Measurements from ENCODE around the gene STIM2. TPM values are rescaled to one million over a fixed set of nuclear protein-coding genes. Genes with fewer than 3 reads are reported as not detected.
A peak's percentile ranks its signal among the peaks of the same experiment; 100 is the strongest.
"Not testable (repeated sequence)": the region's sequence is repeated elsewhere in the genome, so short reads cannot be mapped to it uniquely, and the experiment has no call there.

STIM2 gene
- total RNA-seq, 1 experiment from 2014 or later, result 44.4 TPM

DNA sequence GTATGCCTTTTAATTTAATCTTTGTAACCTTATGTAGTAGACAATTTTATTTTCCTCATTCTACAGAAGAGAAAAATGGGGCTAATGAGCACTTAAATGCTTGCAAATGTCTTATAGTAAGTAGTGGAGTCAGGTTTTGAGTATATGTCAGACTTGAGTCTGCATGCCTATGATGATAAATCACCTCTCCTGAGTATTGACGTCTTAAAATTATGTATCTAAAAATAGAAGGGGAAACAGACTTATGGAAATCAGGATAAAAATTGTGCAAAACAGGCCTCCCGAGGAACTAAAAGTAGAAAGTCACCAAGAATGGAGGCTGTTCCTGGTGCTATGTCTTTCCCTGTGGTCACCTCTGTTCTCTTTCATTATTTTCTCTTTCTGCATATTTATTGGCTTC is 92.7 kb downstream of the STIM2 start:
- no peak for DNase-seq (ENCODE audit: low spot score)

DNA sequence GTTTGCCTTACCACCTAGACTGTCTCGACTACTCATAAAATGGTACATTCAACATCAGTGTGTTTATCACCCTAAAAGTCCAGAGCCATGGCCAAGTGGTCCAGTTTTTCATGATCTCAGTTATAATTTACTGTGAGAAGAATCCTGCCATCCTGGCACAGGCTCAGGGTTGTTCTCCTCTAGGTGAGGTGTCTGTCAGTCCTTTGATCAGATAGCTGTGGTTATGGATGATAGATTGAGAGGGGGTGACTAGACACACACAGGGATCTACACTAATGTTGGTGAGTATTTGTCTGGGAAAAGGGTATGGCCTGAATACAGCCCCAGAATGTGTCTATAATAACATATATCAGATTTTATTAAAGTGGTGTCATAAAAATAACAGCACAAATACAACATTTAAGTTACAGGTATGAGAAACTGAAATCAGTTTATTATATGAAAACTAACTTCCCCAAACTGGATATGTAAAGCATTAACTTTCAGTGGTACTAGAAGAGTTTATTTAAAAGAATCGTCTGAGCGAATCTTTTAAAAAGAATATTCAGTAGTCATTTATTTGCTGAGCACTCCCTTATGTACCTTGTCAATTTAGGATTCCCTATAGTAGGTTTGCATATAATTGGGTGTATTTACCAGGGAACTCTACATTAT is 93.3 kb downstream of the STIM2 start:
- no peak for DNase-seq (ENCODE audit: low spot score)

DNA sequence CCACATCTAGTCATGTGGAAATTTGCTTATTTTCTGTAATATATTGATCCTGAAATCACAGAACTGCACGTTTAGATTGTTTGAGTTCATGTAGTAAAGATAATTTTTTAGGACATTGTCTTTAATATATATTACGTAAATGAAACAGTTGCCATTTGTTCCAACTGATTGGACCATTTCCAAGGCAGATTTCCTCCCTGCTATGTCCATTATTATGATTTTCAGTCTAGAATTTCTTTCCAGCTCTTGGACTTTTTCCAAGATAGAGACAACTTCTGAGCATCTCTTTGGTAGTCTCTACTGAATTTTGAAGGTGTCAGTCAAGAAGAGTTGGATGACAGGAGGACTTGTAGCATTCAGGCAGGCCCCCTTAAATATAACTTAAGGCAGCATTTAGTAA is 94.6 kb downstream of the STIM2 start:
- DNase-seq (ENCODE audit: low spot score), result no peak

DNA sequence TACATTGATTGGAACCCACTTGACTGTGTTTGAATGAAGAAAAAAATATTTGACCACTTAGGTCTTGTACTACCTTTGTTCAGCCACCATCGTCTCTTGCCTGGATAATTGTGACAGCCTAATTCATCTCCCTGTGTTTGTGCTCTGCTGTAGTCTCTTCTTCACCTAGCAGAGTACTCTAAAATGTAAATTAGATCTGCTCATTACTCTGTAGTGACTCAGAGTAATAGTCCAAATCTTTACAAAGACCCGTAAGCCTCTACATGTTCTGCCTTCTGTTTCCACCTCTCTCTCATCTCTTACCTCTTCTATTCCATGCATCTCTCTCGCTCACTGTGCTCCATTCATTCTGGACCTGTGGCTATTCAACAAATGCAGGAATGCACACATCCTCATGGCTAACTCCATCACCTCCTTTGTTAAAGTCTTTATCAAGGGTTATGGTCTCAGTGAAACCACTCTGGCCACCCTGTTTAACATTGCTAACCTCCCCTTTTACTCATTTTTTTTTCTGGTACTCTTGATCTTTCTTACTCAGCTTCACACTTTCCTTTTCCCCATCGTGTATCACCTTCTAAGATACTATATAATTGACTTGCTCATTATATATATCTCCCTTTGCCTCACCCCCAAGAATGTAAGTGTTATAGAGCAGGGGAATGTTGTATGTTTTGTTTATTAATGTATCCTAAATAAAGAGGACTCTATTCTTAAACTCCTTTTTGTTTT is 98.4 kb downstream of the STIM2 start:
- DNase-seq (ENCODE audit: low spot score), result no peak

DNA sequence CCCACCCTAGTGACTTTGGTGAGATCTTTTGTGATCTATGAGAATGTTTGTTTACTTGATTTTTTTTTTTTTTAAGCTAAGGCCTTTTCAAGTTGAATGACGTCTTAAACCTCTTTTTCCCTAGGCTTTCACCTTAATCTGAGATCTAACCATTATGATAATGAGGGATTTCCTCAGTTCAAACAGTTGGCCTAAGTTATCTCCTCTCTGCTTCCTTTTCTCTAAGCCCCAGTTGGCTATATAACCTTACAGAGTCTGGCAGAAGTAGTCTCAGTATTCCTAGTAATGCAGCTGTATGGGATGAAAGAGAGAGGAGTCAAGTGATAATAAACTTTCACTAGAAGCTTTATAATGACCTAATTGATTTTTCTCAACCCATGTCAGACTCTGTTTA is 99.0 kb downstream of the STIM2 start:
- no peak for DNase-seq (ENCODE audit: low spot score)

DNA sequence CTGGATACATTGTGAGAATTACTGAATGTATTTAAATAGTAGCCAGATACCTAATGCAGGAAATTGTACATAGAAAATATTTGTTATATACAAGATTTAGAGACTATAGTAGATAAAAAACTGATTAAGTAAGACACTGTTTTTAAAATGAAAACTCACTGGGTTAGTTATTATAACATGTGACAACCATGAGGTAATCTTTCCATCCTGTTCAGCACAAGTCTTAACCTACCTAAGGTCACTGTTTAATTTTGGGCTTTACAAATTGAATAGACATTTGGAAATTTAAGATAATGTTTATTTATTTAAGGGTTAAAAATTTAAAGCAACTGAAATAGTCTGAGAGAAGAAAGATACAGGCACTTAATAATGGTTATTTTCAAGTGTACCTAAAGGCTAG is 102.1 kb downstream of the STIM2 start:
- no peak for DNase-seq (ENCODE audit: low spot score)

DNA sequence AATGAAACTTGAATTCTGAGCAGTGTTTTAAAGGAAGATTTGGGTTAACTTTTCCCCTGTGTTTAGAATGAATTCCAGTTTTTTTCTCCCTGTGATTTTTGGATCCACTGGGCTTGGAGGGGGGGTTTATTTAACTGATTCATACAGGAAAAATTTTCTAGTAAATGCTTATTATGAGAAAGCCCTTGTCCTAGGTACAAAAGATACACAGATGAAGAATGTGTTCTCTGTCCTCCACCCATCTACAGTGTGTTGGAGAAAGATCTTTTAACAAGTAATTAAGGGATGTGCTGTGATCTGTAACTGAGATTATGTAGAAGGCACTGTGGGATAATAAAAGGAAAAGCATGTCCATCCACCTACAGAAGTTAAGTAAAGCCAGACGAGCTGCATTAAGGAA is 103.9 kb downstream of the STIM2 start:
- no peak for DNase-seq (ENCODE audit: low spot score)

DNA sequence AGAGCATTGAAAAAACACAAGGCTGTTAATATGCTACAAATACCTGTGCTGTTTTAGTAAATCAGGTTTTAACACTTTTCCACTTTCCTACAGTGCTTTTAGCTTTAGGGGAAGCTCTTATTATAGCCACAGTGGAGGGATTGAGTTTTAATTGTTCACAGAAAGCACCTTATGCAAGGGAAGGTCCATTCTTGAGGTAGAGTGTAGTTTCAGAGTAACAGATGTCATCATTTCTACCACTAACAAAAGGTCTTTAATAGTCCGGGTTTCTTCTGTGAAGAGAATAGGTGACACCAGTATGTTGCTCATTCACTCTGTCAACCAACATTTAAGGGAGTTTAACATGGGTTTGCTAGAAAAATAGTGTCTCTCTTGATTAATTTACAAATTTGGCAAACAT is 104.4 kb downstream of the STIM2 start:
- no peak for DNase-seq (ENCODE audit: low spot score)

DNA sequence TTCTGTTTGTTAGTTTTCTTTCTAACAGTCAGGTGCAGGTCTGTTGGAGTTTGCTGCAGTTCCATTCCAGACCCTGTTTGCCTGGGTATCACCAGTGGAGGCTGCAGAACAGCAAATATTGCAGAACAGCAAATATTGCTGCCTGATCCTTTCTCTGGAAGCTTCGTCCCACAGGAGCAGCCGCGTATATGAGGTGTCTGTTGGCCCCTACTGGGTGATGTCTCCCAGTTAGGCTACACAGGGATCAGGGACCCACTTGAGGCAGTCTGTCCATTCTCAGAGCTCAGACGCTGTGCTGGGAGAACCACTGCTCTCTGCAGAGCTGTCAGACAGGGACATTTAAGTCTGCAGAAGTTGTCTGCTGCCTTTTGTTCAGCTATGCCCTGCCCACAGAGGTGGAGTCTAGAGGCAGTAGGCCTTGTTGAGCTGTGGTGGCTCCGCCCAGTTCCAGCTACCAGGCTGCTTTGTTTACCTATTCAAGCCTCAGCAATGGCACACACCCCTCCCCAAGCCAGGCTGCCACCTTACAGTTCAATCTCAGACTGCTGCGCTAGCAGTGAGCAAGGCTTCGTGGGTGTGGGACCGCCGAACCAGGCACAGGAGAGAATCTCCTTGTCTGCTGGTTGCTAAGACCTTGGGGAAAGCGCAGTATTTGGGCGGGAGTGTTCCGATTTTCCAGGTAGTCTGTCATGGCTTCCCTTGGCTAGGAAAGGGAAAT is 115.0 kb downstream of the STIM2 start:
- DNase-seq (ENCODE audit: low spot score), result not testable (repeated sequence)

DNA sequence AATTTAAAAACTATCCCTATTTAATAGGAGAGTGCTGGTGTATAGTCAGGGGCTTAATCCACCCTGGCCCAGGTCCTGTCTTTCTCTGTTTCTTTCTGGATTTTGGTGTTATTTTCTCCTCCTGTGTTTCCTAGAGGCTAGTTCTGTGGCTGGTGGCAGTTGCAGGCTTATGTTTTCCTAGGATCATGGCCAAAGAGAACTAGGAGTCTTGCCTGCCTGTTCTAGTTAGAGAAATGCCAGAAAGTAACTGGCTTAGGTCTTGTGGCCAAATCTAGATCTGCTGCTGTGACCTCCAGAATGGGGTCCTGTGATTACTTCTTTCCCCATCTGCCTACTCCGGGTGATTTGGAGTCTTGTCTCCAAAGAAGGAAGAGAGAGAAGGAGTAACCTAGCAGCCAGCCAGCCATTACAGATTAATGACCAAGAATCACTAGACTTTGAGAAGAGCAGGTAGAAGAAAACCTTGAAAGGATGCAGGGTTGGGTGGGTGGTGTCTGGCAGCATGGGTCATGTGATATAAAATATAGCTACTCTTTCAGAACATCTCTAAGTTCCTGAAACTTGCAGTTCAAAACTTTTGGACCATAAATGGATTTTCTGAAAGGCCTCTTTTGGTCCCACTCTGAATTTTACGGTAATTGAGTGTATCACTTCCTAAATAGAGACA is 117.9 kb downstream of the STIM2 start:
- no peak for DNase-seq (ENCODE audit: low spot score)

DNA sequence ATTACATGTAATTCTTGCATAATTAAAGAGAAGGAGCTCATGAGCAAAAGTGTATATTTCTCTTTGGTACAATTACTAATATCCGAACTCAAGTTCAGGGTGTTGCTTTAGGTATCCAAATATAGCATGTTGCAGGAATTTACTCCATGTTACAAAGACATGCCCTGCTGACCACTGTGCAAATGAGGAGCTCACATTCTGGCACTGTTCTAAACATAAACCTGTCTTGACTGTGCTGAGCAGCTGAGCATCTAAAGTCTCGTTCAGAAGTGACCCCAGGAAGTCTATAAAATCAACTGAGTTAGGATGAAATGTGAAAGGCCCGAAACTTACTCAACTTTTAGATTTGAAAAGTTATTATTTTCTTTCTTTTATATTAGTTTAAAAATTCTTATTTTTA is 124.3 kb downstream of the STIM2 start:
- DNase-seq (ENCODE audit: low spot score), result no peak

DNA sequence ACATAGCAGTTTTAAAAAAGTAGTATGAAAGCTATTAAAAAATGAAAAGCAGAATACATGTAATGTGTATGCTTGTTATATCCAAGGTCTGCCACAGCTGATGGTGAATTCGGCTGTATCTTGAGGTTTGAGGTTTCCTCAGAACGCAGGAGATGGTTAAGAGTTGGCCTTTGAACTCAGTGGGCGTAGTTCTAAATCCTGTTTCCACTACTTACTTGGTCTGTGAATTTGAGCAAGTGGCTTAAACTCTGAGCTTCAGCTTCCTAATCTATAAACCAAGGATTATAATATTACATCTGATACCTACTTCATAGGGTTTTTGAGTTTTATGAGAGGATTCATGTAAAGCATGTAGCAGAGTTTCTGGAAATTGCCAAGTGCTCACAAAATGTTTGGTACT is 125.2 kb downstream of the STIM2 start:
- DNase-seq (ENCODE audit: low spot score), result peak; percentile 29

DNA sequence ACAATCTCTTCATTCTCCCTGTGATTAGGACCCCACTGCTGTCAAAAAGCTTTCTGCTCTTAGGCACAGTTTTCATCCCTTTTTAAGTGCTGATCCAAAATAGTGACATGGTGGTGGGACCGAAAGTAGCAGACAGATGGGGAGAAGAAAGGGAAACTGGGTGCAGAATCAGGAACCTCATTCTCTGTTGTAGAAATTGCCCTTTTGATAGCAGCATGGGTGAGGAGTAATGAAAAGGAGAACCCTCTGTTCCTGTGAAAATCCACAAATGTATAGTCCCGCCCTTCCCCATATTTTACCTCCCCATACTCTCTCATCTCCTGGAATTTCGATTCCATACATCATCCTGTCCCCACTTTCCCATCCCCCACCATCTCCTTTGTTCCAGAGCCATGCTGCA is 126.5 kb downstream of the STIM2 start:
- DNase-seq (ENCODE audit: low spot score), result no peak

DNA sequence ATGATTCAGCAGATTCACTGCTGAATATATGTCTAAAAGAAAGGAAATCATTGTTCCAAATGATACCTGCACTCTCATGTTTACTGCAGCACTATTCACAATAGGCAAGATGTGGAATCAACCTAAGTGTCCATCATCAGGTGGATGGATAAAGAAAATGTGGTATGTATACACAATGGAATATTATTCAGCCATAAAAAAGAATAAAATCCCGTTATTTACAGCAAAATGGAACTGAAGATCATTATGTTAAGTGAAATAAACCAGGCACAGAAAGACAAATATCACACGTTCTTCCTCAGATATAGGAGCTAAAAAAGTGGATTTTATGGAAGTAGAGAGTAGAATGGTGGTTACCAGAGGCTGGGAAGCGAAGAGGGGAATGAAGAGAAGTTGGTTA is 130.4 kb downstream of the STIM2 start:
- DNase-seq (ENCODE audit: low spot score), result no peak

DNA sequence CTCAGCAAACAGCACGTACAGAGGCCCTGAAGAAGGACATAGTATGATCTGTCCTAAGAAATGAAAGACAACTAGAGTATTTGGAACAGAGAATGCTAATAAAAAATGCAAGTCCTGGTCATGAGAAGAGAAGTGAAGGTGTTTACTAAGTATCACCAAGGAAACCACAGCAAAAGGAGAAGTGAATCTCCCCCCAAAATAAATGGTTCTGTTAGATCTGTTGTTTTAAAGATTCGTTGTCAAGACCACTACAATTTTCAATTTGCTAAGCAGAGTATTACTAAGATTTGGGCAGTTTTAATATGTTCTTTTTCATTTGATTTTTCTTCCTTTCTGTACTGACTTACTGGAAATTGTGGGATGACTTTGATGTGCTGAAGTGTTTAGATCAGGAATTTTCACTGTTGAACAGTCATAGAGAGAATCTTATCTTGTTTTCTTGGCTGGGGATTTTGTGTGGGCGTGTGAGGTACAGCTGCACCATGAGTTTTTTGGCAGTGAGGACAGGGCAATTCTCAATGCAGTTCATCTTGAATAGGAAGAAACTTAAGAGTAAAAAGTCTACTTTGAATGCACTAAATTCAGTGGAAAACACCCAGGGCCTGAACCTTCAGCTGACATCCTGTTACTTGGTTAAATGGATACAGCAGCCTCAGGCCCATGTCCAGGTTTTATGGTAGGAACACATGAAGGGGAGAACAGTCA is 132.2 kb downstream of the STIM2 start:
- DNase-seq (ENCODE audit: low spot score), result peak; percentile 50

DNA sequence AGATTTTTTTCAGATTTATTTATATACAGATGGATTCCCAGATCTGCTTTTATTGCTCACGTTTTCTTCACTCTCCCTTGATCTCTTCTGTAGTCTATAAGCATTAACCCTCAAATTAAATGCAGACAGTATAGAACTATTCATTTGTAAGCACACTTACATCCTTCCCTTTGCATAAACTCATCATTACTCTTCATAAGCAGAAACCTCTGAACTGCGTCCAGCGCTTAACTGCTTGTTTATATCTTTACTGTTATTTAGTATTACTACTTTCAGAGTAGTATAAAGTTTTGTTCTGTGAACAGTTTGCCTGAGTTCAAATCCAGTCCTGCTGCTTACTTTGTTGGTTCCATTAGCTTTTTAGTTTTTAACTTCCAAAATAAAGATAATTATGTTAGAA is 132.9 kb downstream of the STIM2 start:
- no peak for DNase-seq (ENCODE audit: low spot score)

DNA sequence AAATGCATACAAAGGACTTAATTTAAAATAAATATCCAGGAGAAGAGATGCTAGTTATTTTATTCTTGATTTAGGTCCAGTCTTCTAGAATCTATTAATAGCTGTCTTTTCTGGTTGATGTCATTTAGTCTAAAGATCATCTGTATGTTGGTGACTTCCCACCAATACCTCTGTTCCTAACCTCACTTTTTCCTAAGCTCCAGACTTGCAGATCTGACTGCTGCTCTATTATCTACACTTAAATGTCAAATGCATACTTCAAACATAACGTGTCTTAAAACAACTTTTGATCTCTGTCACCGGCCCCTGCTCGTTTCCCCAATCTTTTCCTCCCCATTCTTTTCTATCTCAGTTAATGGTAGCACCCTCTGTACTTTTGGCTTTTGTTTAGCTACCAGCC is 133.3 kb downstream of the STIM2 start:
- DNase-seq (ENCODE audit: low spot score), result no peak

DNA sequence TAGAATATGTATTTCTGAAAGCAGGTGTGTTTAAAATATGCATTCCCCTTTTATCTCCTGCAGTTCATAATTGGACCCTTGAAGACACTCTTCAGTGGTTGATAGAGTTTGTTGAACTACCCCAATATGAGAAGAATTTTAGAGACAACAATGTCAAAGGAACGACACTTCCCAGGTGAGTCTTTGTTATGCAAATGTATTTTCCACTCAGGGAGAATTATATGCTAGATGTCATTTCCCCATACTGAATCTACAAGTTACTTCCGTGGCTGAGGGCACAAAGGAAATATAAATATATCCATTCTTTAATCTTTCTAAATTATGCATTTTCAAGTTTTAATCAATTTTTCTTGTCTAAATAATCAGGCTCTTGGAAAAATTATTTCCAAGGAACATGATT is 134.7 kb downstream of the STIM2 start:
- no peak for DNase-seq (ENCODE audit: low spot score)

DNA sequence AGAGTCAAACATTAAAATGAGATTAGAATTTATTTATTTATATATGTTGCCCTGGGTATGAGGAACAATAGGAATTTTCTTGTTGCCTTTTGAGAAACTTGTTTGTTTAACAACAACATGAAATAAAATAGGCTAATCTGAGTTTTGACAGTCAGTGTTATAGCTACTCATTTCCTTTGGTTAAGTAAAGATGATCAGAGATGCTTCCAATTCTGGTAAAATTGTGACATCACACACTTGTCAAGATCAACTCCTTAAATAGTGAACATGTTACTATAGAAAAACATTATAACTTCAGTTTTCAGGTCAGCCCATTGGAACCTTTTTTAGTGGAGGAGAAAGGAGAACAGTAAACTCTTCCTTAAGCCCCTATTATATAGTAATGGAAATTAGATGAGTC is 136.1 kb downstream of the STIM2 start:
- DNase-seq (ENCODE audit: low spot score), result no peak

DNA sequence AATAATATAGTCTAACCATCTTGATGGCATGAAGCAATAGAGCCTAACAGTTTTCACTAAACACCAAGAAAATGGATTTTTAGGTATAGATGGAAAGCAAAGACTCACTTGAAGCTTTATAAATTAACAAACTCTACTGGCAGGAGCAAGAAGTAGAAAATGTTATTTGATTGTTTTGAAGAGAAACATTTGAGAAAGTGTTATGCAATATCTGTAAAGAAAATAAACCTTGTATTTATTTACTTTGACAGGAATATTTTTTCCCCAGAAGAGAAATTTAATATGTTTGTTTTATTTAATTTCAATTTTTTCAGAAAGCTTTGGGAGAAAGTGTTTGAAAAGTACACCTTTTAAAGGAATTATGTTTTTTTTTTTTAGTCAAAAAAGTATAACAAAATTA is 139.0 kb downstream of the STIM2 start:
- DNase-seq (ENCODE audit: low spot score), result no peak

DNA sequence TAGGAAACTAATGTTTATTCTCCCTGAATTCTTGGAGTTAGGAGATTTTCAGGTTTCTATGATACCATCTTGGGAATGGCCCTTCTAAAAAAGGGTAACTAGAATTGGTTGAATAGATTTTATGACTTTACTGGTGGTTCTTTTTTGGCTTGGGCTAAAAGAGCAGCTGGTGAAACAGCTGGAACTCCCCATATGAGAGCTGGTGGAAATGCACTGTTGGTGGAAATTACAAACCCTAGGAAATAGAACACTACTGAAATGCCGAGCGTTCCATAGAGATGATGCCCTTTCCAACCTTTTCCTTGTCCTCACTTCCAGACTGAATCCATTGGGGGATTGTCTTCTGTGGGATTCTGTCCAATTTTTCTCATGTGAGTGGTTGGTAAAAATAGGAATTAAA is 139.5 kb downstream of the STIM2 start:
- DNase-seq (ENCODE audit: low spot score), result no peak

DNA sequence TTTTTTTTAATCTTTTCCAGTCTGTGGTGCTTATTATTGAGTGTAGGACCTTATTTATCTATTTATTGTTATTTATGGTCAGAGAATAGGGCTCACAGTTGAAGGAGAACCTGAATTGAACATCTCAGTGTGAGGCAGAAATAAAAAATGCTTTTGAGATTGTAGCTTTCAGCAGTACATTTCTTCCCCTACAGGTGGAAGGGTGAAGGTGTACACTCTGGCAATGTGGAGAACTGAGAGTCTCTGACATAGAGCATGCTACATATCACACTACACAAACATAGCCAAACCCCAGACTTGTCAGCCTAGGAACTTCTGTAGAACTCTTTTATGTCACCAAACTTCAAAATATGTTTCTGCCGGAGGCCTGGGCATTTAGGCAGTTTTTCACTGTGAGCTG is 140.2 kb downstream of the STIM2 start:
- DNase-seq (ENCODE audit: low spot score), result no peak

Measured in H4 (cell line).